HG02623 (cell line): Measurements from ENCODE around the gene DAB2IP.

ENCODE experiments used
- ATAC-seq: cut with Tn5 transposase; IDR thresholded peaks from one replicate; pipeline ENCODE4 v1.9.1; 2021; ENCODE audit warnings: moderate library complexity; ENCODE audit not compliant: unreplicated experiment

Gene DAB2IP

GRCh38 chr9:121813519-121814210 lies 162.2 kb downstream of the DAB2IP start:
- no peak for ATAC-seq

DNA sequence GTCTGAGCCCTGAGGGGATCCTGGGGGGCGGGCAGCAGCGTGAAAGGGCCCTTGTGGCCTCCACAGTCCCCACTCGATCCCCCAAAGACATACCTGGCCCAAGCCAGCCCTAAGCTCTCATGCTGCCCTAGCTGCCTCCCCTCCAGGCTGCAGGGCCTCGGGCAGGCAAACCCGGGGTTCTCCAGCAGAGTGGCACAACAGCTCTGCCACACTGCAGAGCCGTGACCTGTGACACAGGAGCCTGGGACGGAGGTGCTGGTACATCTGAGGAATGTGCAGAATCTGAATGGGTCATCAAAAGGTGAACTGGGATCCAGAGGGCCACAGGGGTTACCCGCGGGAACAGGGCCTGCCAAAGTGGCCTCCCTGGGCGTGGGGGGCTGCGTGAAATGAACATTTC lies 163.2 kb downstream of the DAB2IP start:
- no peak for ATAC-seq

- ATAC-seq = no peak
These were observed 163.7 kb downstream of the DAB2IP start for GRCh38 chr9:121815084-121815483.

GRCh38 chr9:121815546-121816448 lies 164.4 kb downstream of the DAB2IP start:
- ATAC-seq = no peak

GRCh38 chr9:121816449-121816817 lies 165.0 kb downstream of the DAB2IP start:
- ATAC-seq = no peak

DNA sequence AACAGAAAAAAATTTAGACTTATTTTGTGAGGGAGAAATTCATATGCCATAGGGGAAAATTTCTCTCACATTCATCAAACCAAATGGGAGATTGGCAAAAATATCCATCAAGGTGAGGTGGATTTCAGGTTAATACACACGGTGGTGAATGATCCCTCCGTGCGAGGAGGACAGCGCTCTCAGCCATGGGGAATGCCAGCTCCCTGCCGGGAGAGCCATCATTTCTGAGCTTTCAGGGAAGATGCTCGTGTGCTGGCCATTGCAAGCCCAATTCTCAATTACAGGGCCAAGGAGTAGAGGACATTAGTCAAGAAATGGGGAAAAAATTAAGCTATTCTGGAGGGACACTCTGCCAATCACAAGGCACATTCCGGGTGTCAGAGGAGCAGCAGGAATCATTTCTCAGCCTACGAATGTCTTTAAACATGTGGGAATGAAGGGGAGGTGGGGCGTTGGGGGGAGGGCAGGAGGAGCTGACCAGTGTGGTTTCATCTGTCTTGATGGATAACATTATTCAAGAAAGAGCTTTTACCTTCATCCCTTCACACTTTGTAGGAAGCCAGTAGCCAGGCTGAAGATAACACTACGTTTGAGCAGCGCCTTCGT lies 165.5 kb downstream of the DAB2IP start:
- no peak for ATAC-seq

DNA sequence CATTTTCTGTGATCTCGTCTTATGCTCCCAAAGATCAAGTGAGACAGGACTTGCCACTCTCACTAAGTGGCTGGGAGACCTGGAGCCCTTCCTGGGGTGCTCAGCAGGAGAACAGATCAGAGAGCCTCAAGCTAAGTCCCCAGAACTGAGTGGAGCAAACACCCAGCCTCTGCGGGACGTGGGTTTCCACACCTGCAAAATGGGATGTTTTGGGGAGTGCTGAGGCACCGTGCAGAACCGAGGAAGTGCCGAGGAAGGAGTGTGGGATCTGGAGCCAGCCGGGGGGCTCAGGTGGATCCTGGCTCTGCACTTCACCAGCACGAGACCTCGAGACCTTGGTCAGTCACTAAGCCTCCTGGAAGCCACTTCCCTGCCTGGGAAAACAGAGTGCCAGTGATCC lies 166.0 kb downstream of the DAB2IP start:
- ATAC-seq = no peak

DNA sequence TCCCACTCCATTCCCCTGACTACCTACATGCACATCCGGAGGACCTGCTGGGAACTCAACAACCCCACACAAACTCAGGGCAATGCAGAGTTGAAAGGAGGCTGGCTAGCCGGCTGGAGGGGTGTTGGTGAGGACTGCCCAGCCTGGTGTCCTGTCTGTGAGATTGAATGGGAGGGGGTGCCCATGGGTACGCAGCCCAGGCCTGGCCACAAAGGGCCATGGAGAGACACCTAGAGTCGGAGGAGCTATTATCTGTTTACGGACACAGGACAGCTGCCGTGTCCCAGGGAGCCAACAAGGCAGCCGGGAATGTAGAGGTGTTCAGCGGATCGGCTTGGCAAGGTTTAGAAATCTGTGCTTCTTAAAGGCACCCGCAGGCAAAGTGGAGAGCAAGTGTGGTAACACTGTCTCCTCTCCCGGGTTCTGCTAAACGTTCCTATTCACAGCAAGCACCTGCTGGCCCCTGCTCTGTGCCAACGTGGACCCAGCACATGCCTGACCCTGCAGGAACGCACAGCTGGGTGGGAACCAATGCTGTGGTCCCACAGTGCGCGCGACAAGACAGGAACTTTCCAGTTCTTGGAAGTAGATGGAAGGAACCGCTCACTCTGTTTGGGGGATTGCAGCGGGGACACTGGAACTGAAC lies 166.7 kb downstream of the DAB2IP start:
- no peak for ATAC-seq

DNA sequence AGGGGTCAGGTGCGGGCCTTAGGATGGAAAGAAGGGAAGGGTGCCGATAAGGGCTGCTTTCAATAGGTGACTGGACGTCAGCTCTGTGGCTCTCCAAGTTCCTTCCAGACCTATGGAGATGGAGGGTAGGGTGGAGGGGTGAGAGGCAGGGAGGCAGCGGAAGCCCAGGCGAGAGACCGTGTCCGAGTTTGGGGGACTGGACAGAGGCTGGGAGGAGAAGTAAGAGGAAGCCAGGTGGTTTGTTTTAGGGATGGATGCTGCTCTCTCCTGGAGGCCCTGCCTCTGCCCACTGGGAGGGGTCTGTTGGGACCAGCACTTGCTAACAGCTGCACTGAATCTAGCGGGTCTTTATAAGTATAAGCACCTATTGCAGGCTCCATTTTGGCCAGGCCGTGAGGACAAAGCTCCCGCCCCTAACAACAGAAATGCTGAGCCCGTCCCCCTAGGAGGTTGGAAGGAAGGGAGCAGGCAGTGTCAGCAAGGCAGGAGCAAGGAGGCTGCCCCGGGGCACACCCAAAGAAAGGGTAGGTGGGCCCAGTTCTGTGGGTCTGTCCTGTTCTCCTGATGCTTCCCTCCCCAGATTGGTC lies 167.5 kb downstream of the DAB2IP start:
- ATAC-seq = no peak

DNA sequence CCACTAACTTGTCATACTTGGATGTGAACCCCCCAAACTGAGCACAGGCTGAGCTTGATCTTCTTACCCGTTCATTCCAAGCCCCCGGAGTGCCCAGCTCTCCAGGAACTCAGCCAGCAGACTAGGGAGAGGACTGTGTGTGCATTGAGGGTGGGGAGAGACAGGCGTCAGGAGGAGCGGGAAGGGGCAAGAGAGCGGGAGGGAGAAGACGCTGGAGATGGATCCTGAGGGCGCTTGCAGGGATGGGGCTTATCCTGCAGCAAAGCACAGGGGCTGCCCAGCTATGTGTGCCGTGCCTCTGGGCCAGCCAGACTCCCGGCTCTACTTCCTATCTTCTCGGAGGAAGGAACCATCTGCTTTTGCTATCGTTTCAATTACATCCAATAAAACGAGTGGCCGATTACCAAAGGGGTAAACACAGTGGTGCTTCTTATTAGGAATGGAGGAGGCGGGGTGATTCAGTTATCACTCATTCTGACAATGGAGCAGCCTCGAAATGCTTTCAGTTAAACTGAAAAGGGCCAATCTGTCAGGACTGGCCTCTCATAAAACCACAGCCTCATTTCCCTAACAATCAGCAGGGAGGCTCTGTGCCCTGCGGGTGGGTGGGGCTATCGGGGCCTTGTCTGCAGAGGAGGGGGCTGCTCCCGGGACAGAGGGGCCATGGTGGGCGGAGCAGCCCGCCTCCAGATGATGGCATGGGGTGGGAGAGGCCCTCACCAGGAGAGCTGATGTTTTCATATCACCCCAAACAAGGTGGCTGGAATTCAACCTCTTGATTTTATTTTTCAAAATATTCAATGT lies 168.2 kb downstream of the DAB2IP start:
- ATAC-seq = no peak

DNA sequence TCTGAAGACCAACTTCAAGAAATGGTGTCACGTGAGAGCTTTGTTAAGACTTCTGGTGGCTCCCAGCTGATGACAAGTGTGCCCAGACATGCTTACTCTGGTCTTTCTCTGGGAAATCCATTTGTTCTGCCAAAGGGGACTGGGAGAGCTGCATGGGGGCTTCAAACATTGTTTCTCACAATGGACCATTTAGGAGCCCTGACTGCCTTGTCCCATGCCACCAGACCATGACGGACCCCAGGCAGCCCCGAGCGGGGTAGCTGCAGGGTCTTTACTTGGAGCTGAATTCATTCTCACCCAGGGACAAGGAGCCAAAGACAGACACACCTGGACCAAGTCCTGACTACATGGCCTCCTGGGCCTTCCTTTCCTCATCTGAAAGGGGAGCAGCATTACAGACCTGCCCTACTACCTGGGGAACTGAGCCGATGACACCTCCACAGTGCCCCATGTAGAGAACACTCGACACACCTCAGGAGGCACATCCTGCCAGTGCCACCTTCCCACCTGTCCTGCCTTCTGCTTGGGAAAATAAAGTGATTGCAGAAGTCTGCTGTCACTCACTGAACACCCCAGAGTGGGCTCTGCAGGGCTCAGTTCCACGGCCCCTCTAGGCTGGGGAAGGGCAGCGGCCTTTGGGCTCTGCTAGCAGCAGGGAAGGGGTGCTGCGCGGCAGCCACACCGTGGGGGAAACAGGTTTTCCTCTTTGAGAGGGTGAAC lies 169.0 kb downstream of the DAB2IP start:
- ATAC-seq = no peak

DNA sequence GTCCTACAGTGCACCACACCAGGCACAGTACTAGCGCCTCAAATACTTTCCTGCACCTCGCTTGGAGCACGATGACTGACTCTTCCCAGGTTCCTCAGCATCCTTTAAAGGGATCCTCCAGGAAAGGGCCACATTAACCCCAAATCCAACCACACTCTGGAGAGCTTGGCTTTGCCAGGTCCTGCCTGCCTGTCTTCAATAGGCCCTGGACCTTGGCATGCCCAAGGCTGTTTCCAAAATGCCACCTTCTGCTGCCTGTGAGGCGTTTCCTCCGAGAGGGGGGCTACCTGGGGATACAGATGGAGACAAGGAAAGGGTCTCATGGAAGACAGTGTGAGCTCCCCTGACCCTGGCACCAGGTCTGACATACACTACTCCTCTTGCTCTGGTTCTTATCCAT lies 169.9 kb downstream of the DAB2IP start:
- no peak for ATAC-seq

- ATAC-seq = no peak
These were observed 171.0 kb downstream of the DAB2IP start for GRCh38 chr9:121822093-121823085.

DNA sequence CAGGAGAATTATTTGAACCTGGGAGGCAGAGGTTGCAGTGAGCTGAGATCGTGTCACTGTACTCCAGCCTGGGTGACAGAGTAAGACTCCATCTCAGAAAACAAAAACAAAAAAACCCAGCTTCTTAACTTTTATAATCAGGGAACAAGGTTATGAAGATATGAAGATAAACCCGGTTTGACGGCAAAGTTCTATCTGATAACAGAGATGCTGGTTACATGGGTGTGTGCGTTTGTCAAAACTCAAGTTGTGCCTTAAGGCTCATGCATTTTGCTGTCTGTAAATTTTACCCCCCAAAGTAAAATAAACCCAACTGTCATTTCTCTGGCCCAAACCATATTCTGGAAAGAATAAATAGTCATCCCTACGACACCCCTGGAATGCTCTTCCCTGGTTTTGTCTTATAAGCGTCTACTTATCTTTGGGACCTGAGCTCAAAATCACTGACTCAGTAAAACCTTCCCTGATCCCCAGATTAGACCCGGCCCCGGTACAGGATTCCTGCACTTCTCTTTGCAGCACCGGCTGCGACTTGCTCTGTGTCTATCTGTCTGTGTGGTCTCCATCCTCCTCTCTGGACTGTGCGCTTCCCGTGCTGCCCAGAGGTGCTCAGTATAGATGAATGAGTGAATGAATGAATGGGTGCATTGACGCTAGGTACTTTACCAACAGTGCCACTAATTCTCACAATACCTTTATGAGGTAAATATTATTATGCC lies 172.2 kb downstream of the DAB2IP start:
- no peak for ATAC-seq

- ATAC-seq = no peak
These were observed 173.2 kb downstream of the DAB2IP start for GRCh38 chr9:121824651-121825030.

- ATAC-seq = no peak
These were observed 173.7 kb downstream of the DAB2IP start for GRCh38 chr9:121825031-121825691.

DNA sequence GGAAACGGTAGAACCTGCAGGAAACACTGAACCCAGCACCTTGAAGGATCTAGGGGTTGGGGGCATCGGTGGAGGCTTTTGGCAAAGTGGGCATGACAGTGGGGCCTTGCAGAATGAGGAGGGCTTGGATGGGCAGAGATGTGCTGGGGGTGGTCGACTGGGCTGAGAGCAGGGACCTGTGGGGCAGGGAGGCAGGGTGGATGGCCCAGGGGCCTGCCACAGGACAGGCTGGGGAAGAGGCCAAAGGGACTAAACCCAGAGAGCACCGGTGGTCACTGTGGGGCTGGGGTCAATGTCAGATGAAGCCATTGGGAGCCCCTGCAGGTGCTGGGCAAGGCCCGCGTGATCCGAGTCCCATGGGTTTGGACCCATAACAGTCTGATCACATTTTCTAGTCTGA lies 175.3 kb downstream of the DAB2IP start:
- no peak for ATAC-seq
